ENCODE measurements around the gene KLHL17. TPM values are rescaled to one million over a fixed set of nuclear protein-coding genes. Genes with fewer than 3 reads are reported as not detected.
"Not testable (repeated sequence)": the region's sequence is repeated elsewhere in the genome, so short reads cannot be mapped to it uniquely, and the experiment has no call there.

KLHL17 gene
- total RNA-seq, 2 donors from 2014 or later, result 10.9 to 24.5 TPM

GRCh38 chr1:1004420-1004779 lies 44.0 kb downstream of the KLHL17 start:
- Histone ChIP-seq H3K27ac (no peak overlapping the region), H3K36me3 (no peaks in the 10 kb centered on the region), H3K27me3 (replicated peaks; ENCODE audit: insufficient read depth) (no peaks in the 10 kb centered on the region), H3K4me3 (no peak overlapping the region), H3K9me3 (no peaks in the 10 kb centered on the region), H3K4me1 (replicated peaks) (peaks cover 5% of the 10 kb centered on the region)
- 86% methylated on average over 7 of the region's 7 CpGs for WGBS
- no peak for DNase-seq (ENCODE audit: low spot score)
- TF ChIP-seq POLR2AphosphoS5 (IDR thresholded peaks at IDR 0.05) (no peak), CTCF (IDR thresholded peaks at IDR 0.05) (no peak), POLR2A (IDR thresholded peaks at IDR 0.05) (no peak)
- intact Hi-C loops (cut with DNase I), result no loop called here

GRCh38 chr1:1004780-1005697 lies 44.7 kb downstream of the KLHL17 start:
- Histone ChIP-seq H3K4me1 (replicated peaks) (peaks cover 5% of the 10 kb centered on the region), H3K9me3 (no peaks in the 10 kb centered on the region), H3K27me3 (replicated peaks; ENCODE audit: insufficient read depth) (no peaks in the 10 kb centered on the region), H3K4me3 (no peak overlapping the region), H3K36me3 (no peaks in the 10 kb centered on the region), H3K27ac (peak overlapping the region in 1 of 2 donors; percentile 26)
- 38% methylated on average over 20 of the region's 21 CpGs for WGBS
- DNase-seq (ENCODE audit: low spot score), result no peak
- intact Hi-C loops (cut with DNase I), result no loop called here
- TF ChIP-seq POLR2AphosphoS5 (IDR thresholded peaks at IDR 0.05) (peak; percentile 15), POLR2A (IDR thresholded peaks at IDR 0.05) (no peak)

- intact Hi-C loops (cut with DNase I), result no loop called here
These were observed 45.5 kb downstream of the KLHL17 start for GRCh38 chr1:1005774-1006304.

GRCh38 chr1:1006305-1007159 lies 46.1 kb downstream of the KLHL17 start:
- Histone ChIP-seq H3K4me3 (no peak overlapping the region), H3K36me3 (no peaks in the 10 kb centered on the region), H3K27me3 (replicated peaks; ENCODE audit: insufficient read depth) (no peaks in the 10 kb centered on the region), H3K27ac (no peak overlapping the region), H3K4me1 (replicated peaks) (peaks cover 5% of the 10 kb centered on the region), H3K9me3 (no peaks in the 10 kb centered on the region)
- TF ChIP-seq POLR2A (IDR thresholded peaks at IDR 0.05) (no peak), POLR2AphosphoS5 (IDR thresholded peaks at IDR 0.05) (peak; percentile 34)
- 62% methylated on average over 37 of the region's 37 CpGs for WGBS
- DNase-seq (ENCODE audit: low spot score), result no peak
- intact Hi-C loops (cut with DNase I), result no loop called here

More at GRCh38 chr1:1005774-1006304, 45.5 kb downstream of the KLHL17 start:
- Histone ChIP-seq H3K4me1 (replicated peaks) (peaks cover 5% of the 10 kb centered on the region), H3K27ac (no peak overlapping the region), H3K27me3 (replicated peaks; ENCODE audit: insufficient read depth) (no peaks in the 10 kb centered on the region), H3K36me3 (no peaks in the 10 kb centered on the region), H3K4me3 (no peak overlapping the region), H3K9me3 (no peaks in the 10 kb centered on the region)
- DNase-seq (ENCODE audit: low spot score), result no peak
- 58% methylated on average over 22 of the region's 23 CpGs for WGBS
- TF ChIP-seq POLR2AphosphoS5 (IDR thresholded peaks at IDR 0.05), result no peak
- no peak for TF ChIP-seq CTCF (IDR thresholded peaks at IDR 0.05)
- TF ChIP-seq POLR2A (IDR thresholded peaks at IDR 0.05), result no peak

GRCh38 chr1:1010131-1010530 lies 49.7 kb downstream of the KLHL17 start:
- H3K4me1 ChIP-seq (replicated peaks), result peaks cover 12% of the 10 kb centered on the region
- H3K36me3 ChIP-seq; DNase-seq (ENCODE audit: low spot score); H3K27ac ChIP-seq; intact Hi-C loops (cut with DNase I); H3K4me3 ChIP-seq; H3K9me3 ChIP-seq; H3K27me3 ChIP-seq (replicated peaks; ENCODE audit: insufficient read depth): not testable (repeated sequence)
- WGBS, result 95% methylated on average over 8 of the region's 8 CpGs

- intact Hi-C loops (cut with DNase I), result no loop called here
- Histone ChIP-seq H3K36me3 (no peaks in the 10 kb centered on the region), H3K9me3 (no peaks in the 10 kb centered on the region), H3K4me3 (no peak overlapping the region), H3K4me1 (replicated peaks) (peaks cover 7% of the 10 kb centered on the region), H3K27ac (no peak overlapping the region), H3K27me3 (replicated peaks; ENCODE audit: insufficient read depth) (no peaks in the 10 kb centered on the region)
- no peak for DNase-seq (ENCODE audit: low spot score)
- TF ChIP-seq POLR2AphosphoS5 (IDR thresholded peaks at IDR 0.05), result no peak
- no peak for TF ChIP-seq POLR2A (IDR thresholded peaks at IDR 0.05)
- no peak for TF ChIP-seq CTCF (IDR thresholded peaks at IDR 0.05)
- WGBS, result 87% methylated on average over 14 of the region's 14 CpGs
These were observed 51.1 kb downstream of the KLHL17 start for GRCh38 chr1:1011396-1011949.

- intact Hi-C loops (cut with DNase I); H3K4me1 ChIP-seq (replicated peaks); H3K9me3 ChIP-seq; H3K27me3 ChIP-seq (replicated peaks; ENCODE audit: insufficient read depth); H3K36me3 ChIP-seq; DNase-seq (ENCODE audit: low spot score): not testable (repeated sequence)
- Histone ChIP-seq H3K27ac (peak overlapping the region; percentile 83 to 85), H3K4me3 (peak overlapping the region; percentile 48 to 53)
- 60% methylated on average over 13 of the region's 13 CpGs for WGBS
These were observed 52.3 kb downstream of the KLHL17 start for GRCh38 chr1:1012736-1013104.

Measured in prostate gland (tissue), 2 donors.